ENCODE data around the gene HEXIM1.

Gene HEXIM1

GRCh38 chr17:45148183-45149036 is at the start of gene HEXIM1:
Gene HEXIM1, plus strand, starts transcription at chr17:45148475. Its CDS starts 716 bp downstream, at chr17:45149191.
- FAIRE-seq, result peak; percentile 94

DNA sequence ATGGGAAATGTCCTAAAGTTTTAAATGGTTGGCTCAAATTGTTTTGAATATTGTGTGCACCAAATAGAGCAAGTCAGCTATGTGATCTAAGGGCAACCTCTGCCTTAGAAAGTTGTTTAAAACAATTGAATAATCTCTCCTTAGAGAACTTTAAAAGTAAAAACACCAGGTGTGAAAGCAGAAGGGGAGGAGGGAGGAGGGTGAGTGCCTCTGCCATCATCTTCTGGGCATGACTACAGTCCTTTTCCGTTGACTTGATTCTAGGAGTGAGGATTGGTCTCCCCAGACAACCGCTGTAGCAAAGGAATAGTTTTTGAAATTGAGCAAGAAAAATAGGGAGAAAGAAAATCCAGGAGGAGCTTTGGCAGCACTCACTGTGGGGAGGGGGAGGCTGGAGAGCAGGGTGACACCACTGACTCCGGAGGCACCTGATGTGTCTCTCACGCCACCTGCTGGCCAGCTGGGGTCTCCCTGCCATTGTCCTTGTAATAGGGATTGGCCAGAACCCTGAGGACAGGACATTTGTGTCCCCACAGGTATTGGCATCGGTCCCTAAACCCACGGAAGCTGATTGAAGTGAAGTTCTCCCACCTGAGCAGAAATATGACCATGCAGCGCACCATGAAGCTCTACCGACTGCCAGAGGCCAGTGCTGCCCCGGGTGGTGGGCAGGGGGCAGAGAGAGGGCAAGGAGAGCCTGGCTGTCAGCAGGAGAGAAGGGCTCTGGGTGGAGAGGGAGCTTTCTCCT is 49.2 kb upstream of the HEXIM1 start:
- no peak for FAIRE-seq

- FAIRE-seq, result no peak
Measured at GRCh38 chr17:45101546-45101882, 46.8 kb upstream of the HEXIM1 start.

GRCh38 chr17:45101883-45102811 is 46.1 kb upstream of the HEXIM1 start:
- no peak for FAIRE-seq

DNA sequence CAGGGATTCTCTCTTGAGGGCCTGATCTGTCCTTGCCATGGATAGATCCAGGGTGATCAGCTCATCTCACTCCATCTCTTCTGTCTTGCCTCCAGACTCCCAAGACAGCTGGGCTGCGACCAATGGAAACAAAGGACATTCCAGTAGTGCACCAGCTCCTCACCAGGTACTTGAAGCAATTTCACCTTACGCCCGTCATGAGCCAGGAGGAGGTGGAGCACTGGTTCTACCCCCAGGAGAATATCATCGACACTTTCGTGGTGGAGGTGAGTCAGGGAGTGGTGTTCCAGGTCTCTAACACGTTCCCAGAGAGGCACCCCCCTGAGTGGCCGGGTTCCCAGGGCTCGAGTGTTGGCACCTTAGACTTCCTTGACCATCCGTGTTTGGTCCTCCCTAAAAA is 45.4 kb upstream of the HEXIM1 start:
- FAIRE-seq, result no peak

DNA sequence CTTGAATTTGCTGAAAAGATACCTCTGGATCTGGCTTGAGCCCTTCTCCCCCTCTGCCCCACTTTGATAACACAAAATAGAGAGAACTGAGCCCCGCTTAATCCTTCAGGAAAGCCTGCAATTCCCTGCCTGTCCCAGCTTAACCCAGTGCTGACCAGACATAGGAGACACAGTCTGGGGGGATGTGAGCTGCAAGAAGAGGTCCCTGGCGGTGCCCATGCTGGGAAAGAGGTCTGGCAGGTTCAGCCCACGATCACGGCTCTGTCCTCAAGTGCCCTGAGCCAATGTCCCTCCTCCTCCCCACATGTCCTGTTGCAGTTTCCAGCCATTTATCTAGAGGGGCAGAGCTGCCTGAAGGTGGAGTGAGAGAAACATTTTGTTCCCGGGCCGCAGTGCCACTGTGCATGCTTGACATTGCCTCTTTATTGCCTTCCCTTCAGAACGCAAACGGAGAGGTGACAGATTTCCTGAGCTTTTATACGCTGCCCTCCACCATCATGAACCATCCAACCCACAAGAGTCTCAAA is 44.9 kb upstream of the HEXIM1 start:
- no peak for FAIRE-seq

GRCh38 chr17:45104029-45104428 is 44.2 kb upstream of the HEXIM1 start:
- no peak for FAIRE-seq

DNA sequence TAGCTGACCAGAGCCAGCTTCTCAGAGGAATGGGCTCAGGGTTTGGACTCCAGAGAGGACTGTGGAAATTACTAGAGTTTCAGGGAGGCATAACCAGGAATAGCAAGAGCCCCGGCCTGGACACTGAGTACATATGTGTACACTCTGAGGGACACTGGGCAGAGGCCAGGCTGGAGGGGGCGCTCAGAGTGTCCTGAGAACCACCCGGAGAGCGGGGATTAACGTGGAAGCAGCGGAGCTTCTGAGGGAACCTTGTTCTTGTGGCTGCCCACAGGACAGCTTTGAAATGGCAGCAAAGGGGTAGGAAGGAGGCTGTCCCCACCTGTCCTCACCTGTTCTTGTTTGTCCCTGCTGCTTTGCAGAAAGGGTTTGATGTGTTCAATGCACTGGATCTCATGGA is 43.8 kb upstream of the HEXIM1 start:
- FAIRE-seq, result no peak

- no peak for FAIRE-seq
Measured at GRCh38 chr17:45104907-45105624, 43.2 kb upstream of the HEXIM1 start.

DNA sequence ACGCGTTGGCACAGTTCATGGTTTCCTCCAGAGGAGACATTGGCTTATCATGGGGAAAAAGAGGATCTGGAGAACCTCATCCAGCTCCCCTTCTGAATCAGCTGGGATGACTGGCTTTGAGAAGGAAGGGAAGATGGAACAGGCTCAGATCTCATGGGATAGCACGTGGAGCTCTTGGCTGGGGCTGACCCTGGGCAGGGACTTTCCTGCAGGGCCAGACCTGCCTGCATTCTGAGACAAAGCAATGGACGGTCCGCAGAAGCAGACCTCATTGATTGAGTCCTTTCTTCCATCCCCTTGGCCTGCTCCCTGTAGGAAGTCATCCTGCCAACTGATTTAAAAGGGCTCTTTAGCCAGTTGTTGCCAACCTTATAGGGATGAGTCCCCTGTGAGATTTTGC is 42.2 kb upstream of the HEXIM1 start:
- no peak for FAIRE-seq

DNA sequence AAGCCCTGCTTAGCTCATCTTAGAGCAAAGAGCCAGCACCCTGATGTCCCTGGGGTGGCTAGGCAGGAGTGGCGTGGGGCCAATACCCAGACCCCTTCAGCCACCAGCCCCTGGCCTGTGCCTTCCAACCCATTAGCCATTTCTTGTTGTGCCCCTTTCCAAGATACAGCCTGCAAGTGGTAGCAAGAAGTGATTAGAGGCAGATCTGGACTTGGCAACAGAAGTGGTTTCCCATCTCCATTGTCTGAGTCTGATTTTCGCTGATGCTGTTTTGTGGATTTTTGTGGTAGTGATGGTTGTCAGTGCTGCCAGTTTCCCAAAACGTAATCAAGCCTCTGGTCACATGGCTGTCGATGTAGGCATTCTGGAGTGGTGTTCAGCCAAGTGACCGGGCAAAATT is 41.7 kb upstream of the HEXIM1 start:
- no peak for FAIRE-seq

DNA sequence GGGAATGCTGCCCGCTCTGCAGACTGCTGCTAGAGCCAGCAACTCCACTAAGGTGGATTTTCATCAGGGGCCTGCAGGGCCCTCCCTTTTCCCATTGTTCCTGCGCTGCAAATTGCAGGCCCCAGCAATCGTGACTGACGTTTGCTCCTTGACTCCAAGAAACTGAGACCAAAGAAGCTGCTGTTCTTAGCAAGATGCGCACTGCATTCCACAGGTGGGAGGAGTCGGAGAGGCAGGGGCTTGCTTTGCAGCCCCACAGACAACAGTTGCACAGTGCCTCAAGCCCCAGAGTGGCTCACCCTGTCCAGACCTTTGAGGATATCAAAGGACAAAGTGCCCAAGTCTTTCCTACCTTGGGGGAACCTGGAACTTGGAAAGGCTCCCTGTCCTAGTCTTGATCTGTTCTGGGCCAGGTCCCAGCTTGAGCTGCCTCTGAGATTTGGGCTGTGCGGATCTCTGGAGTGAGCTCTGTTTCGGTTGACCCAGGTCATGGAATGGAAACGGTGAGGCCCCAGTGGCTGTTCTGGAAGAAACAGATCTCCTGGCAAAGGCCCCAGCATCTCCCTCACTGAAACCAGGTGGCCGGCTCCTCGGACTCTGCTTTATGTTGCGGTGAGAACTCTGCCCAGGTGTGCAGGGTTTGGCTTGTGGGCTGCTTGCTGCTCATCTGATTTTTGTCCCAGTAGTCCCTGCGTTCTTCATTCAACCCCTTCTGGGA is 40.8 kb upstream of the HEXIM1 start:
- FAIRE-seq, result no peak

DNA sequence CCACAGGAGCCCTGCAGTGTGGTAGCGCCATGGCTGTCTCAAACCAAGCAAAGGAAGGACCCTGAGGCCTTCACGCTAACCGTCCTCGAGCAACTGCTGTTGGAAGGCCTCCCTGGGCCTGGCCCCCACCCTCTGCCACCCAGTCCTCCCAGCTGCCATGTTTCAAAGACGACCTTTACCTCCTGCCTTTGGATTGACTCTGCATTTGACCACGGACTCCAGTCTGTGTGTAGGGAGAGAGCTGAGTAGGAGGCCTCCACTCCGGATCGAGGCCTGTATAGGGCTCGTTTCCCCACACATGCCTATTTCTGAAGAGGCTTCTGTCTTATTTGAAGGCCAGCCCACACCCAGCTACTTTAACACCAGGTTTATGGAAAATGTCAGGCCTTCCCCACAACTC is 40.2 kb upstream of the HEXIM1 start:
- FAIRE-seq, result no peak

- FAIRE-seq, result no peak
Measured at GRCh38 chr17:45108595-45109521, 39.4 kb upstream of the HEXIM1 start.

DNA sequence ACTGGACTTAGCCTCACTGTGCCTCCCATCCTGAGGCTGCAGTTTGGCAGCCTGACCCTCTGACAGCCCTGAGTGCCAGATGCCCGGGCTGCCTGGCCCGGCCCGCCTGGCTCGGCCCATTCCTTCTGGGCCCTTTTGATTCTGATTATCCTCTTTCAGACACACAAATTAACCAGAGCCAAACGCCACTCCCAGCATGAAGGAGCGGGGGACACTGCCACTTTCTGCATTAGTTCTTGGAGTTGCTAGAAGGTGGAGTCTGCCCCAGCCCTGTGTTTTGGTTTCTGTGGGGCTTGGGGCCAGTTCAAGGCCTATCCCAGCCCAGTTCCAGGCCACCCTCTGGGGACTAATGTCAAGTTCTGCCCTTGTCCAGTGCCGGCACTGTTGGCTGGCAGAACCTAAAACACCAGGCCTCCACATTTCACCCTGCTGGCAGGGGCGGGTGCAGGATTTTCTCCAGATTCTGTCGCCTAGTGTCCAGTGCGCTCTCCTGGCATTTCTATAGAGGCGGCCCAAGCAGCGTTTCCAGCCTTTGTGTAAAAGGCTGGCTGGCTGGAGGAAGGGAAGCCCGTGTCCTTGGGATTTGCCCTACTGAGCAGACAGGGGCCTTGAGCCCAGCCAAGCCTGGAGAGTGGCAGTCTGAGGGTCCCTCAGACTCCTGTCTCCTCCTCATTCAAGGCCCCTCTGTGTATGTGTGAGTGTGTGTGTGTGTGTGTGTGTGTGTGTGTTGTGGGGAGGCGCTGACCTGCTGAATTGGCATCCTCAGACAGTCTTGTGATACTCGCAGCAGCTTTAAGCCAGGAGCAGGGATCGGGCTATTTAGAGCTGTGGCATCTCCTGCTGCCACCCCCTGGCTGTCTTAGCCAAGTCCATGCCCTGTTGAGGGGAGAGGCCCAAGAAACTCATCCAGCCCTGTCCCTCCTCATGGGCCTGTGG is 37.3 kb upstream of the HEXIM1 start:
- FAIRE-seq, result no peak

GRCh38 chr17:45111850-45112249 is 36.4 kb upstream of the HEXIM1 start:
- FAIRE-seq, result no peak

GRCh38 chr17:45112559-45113423 is 35.5 kb upstream of the HEXIM1 start:
- FAIRE-seq, result no peak

- FAIRE-seq, result no peak
Measured at GRCh38 chr17:45113424-45113754, 34.9 kb upstream of the HEXIM1 start.

Data from TTC549 (cell line).